HG02763 (cell line): ENCODE results near the gene CDH2.

ENCODE experiments used
- ATAC-seq: cut with Tn5 transposase; IDR thresholded peaks from one replicate; pipeline ENCODE4 v1.9.1; 2021; ENCODE audit warnings: mild to moderate bottlenecking, moderate library complexity; ENCODE audit not compliant: unreplicated experiment

Gene CDH2

GRCh38 chr18:28128659-28128980, 48.3 kb downstream of the CDH2 start:
- ATAC-seq = no peak

DNA sequence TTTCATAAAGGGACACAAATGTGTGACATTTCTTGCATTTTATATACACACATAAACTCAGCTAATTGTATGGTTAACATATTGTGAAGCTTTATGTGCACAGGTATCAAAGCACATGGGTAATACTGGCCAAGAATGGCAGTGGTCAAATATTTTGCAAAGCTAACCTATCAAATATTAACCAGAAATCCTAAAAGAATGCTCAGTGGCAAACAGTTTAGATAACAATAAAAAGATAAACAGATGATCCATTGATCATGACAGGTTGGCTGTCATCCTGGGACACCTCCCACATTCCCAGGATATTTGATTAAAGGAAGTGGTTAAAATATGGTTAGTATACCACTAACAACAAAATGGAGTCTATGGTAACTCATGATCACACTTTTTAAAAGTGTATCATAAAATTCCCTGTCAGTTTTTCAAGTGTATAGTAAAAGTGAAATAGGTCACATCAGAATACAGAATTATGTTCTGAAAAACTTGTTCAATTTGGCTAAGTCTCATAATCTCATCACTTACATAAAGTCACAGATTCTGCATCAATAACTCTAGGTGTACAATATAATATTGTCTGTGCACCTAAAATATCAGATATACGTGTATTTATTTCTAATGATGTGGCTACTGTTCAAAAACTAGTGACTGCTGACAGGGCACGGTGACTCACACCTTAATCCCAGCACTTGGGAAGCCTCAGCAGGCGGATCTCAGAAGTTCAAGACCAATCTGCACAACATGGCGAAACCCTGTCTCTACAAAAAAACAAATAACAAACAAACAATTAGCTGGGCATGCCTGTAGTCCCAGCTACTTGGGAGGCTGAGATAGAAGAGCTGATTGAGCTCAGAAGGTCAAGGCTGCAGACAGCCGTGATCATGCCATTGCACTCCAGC, 48.9 kb downstream of the CDH2 start:
- ATAC-seq = no peak

DNA sequence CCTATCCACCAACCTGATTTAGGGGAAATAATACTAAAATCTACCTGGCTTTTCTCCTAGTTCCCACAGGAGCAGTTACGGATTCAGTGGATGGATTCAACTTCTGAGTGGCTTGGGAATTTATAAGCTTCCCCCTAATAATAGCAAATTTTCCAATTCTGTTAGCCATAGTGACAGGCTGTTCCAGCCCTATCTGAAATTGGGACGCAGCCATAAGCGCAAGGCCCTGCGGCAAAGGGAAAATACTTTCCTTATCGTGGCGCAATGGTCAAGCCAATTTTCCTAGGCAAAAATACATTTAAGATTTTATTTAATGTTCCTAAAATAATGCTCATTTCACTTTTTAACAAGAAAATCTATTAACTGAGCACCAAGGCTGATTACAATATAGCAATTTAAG, 49.7 kb downstream of the CDH2 start:
- no peak for ATAC-seq

GRCh38 chr18:28126768-28127167, 50.2 kb downstream of the CDH2 start:
- no peak for ATAC-seq

GRCh38 chr18:28125051-28125450, 51.9 kb downstream of the CDH2 start:
- no peak for ATAC-seq

- ATAC-seq = no peak
Measured at GRCh38 chr18:28124131-28125029, 52.5 kb downstream of the CDH2 start.

GRCh38 chr18:28123401-28124030, 53.4 kb downstream of the CDH2 start:
- ATAC-seq = no peak

GRCh38 chr18:28120828-28121515, 56.0 kb downstream of the CDH2 start:
- ATAC-seq = no peak

DNA sequence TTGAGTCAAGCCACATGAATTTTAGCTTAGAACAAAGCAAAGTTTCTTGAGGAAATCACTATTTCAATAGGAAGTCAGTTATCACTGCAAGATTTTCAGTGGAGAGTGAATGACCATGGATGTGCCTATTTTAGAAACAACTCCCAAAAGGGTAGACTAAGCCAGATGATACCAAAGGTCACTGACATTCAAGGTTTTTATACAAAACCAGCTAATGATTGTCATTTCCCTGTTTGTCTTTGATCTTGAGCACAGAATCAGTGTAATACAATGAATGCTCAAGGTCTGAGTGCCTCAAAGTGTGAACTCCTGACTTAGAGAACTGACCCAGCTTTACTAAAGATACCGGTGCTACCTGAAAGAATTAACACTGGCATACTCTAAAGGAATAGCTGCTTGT, 60.5 kb downstream of the CDH2 start:
- no peak for ATAC-seq

GRCh38 chr18:28115149-28115550, 61.8 kb downstream of the CDH2 start:
- no peak for ATAC-seq

DNA sequence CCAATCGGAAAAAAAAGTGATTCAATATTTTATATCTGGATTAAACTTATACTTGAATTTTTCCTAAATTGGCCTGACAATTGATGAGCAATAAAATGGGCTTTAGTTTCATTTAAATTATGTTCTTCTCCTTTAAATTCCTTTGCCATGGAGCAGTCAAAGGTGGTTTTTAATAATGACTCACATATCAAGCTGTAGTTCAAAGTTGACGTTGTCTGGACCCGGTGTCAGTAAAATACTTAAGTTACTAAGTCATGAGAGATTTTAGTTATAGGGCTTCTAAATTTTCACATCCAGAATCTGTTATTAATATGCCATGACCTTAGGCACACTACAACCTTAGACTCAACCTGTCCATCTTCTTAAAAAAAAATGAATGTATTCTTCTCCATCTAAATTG, 62.5 kb downstream of the CDH2 start:
- ATAC-seq = no peak

- no peak for ATAC-seq
Measured at GRCh38 chr18:28113271-28114029, 63.5 kb downstream of the CDH2 start.

GRCh38 chr18:28112056-28112470, 64.9 kb downstream of the CDH2 start:
- no peak for ATAC-seq

DNA sequence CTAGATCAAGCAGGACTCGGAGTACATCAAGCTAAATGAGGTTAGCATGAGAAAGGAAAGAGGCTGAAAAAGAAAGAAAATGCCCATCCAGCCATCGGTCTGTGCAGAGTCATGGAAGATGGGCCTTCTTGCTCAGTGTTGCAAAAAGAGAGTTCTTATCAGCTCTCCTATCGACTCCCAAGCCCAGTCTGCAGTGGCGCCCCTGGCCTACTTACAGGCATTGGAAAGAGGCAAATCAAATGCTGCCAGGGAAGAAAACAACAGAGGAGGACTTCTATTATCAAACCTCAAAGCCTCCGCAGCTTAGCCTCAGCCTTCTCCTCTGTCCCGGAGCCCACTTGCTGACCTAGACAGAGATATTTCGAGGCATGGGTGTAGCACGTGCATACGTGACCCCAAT, 66.0 kb downstream of the CDH2 start:
- ATAC-seq = no peak

DNA sequence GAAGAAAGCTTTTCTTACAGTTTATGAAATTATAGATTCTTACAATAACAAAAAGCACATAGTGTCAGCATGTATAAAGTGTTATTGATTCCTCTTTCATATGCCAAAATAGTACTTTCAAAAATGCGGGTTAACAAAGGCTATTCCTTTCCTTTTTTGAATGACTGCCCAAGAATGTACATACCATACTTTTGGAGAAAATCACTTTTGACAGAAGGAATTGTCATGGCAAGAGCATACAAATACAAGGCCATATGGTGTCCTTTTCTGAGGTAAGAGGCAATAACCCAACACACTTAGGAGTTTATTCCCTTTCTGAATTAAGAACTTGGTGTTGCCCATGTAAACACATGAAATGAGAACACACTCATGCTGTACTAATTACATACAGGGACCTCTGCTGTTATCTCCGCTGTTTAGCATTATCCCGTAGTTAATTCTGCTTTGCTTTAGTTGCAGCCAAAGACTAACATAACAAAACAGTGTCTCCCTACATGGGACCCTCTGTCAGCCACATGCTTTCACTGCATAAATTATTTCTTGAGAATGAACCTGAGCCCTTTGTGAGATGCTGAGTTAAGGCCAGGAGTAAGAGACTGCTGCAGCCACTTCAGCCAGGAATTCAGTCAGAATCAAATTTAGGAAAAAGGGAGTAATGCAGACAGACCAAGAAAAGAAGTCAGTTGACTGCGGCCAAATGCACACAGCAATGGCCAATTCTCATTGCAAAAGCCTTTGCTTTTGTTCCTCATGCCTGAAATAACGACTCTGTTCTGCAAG, 67.0 kb downstream of the CDH2 start:
- no peak for ATAC-seq

DNA sequence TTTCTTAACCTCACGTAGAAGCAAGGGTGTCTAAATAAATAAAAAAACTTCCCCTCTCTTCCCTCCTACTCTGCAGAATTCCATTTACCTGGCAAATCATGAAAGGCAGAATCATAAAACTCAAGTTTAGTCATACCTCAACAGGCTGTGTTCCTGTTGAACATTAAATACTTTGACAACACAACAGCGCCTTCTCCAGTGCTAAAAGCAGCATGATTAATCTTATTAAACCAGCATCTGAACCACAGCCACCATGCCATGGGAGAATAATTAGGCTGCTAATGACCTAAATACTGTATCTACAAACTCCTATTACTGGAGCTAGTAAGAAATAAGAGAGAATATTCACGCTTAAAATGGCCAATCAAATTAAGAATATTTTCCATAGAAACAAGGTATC, 68.1 kb downstream of the CDH2 start:
- ATAC-seq = no peak

DNA sequence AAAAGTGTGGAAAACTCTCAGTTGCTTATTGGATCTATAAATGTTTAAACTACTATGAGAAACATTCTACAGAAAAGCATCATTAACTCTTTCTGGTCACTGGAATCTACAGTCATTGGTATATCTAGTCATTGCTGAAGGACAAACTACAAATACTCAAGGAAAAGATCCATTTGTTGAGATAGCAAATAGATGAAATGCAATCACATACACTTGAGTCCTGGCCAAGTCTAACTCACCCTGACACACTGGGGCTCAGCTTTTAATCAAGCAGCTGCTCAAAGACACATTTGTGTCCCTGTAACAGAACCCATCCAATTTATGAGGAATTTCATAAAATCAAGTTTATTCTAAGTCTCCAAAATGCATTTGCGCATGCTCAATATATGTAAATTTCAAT, 68.7 kb downstream of the CDH2 start:
- ATAC-seq = no peak

- no peak for ATAC-seq
Measured at GRCh38 chr18:28099237-28099636, 77.7 kb downstream of the CDH2 start.

DNA sequence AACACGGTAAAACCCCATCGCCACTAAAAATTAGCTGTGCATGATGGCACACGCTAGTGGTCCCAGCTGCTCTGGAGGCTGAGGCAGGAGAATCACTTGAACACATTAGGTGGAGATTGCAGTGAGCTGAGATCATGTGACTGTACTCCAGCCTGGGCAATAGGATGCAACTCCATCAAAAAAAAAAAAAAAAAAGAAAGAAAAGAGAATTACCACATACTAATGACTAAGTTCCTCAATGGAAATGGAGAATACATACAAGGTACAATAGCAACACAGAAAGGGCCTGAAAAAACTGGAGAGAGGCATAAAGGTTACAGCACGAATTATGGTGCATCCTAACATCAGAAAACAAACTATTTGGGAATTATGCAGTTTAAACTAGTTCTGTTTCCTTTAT, 81.3 kb downstream of the CDH2 start:
- no peak for ATAC-seq

GRCh38 chr18:28095041-28095440, 81.9 kb downstream of the CDH2 start:
- ATAC-seq = no peak
